ENCODE data around the gene JPH3. TPM values are rescaled to one million over a fixed set of nuclear protein-coding genes. Genes with fewer than 3 reads are reported as not detected.

The JPH3 gene
- total RNA-seq, 1 experiment from 2014 or later = 1.4 TPM

- ChIA-PET CTCF (no interaction called here), POLR2A (ENCODE audit: low non-redundant PET) (no interaction called here)
- Histone ChIP-seq H3K27me3 (replicated peaks; ENCODE audit: insufficient read depth, low read depth, low read length, poor library complexity) (no peaks in the 10 kb centered on the region), H3K4me3 (ENCODE audit: low read depth, low read length, poor library complexity, severe bottlenecking) (no peak overlapping the region), H3K9me3 (ENCODE audit: low read depth, low read length, poor library complexity, severe bottlenecking) (no peaks in the 10 kb centered on the region), H3K4me1 (ENCODE audit: insufficient read depth, low read length, poor library complexity, severe bottlenecking) (no peaks in the 10 kb centered on the region), H3K36me3 (ENCODE audit: insufficient read depth, low read length, poor library complexity, severe bottlenecking) (peaks cover 21% of the 10 kb centered on the region), H3K27ac (ENCODE audit: low read depth, low read length, poor library complexity, severe bottlenecking) (no peak overlapping the region)
- intact Hi-C loops (cut with micrococcal nuclease; ENCODE audit: unreplicated experiment) = no loop called here
- no TSS peak for BruUV-seq (replicated peaks)
- no peak for DNase-seq (ENCODE audit: low spot score)
- no peak for TF ChIP-seq CTCF (conservative IDR thresholded peaks at IDR 0.05; ENCODE audit: low read depth, low read length)
- TF ChIP-seq EZH2 (IDR thresholded peaks at IDR 0.05; ENCODE audit: borderline replicate concordance, low read depth, low read length, poor library complexity, severe bottlenecking) = no peak
These were observed 104.8 kb downstream of the JPH3 start for GRCh38 chr16:87707097-87707496.

GRCh38 chr16:87707714-87708580 is 105.6 kb downstream of the JPH3 start:
- DNase-seq (ENCODE audit: low spot score) = no peak
- CTCF ChIA-PET = no interaction called here
- Histone ChIP-seq H3K27ac (ENCODE audit: low read depth, low read length, poor library complexity, severe bottlenecking) (no peak overlapping the region), H3K36me3 (ENCODE audit: insufficient read depth, low read length, poor library complexity, severe bottlenecking) (peaks cover 15% of the 10 kb centered on the region), H3K4me3 (ENCODE audit: low read depth, low read length, poor library complexity, severe bottlenecking) (no peak overlapping the region), H3K4me1 (ENCODE audit: insufficient read depth, low read length, poor library complexity, severe bottlenecking) (no peaks in the 10 kb centered on the region), H3K9me3 (ENCODE audit: low read depth, low read length, poor library complexity, severe bottlenecking) (no peaks in the 10 kb centered on the region), H3K27me3 (replicated peaks; ENCODE audit: insufficient read depth, low read depth, low read length, poor library complexity) (no peaks in the 10 kb centered on the region)
- TF ChIP-seq CTCF (conservative IDR thresholded peaks at IDR 0.05; ENCODE audit: low read depth, low read length) (no peak), EZH2 (IDR thresholded peaks at IDR 0.05; ENCODE audit: borderline replicate concordance, low read depth, low read length, poor library complexity, severe bottlenecking) (no peak)
- BruUV-seq (replicated peaks) = no TSS peak
- POLR2A ChIA-PET (ENCODE audit: low non-redundant PET) = no interaction called here
- intact Hi-C loops (cut with micrococcal nuclease; ENCODE audit: unreplicated experiment) = no loop called here

GRCh38 chr16:87708881-87709638 is 106.8 kb downstream of the JPH3 start:
- H3K4me3 ChIP-seq (ENCODE audit: low read depth, low read length, poor library complexity, severe bottlenecking) = no peak overlapping the region
- no peak for DNase-seq (ENCODE audit: low spot score)
- no TSS peak for BruUV-seq (replicated peaks)
- ChIA-PET POLR2A (ENCODE audit: low non-redundant PET) (no interaction called here), CTCF (no interaction called here)
- peaks cover 12% of the 10 kb centered on the region for H3K36me3 ChIP-seq (ENCODE audit: insufficient read depth, low read length, poor library complexity, severe bottlenecking)
- H3K27me3 ChIP-seq (replicated peaks; ENCODE audit: insufficient read depth, low read depth, low read length, poor library complexity) = no peaks in the 10 kb centered on the region
- H3K9me3 ChIP-seq (ENCODE audit: low read depth, low read length, poor library complexity, severe bottlenecking) = no peaks in the 10 kb centered on the region
- no peak overlapping the region for H3K27ac ChIP-seq (ENCODE audit: low read depth, low read length, poor library complexity, severe bottlenecking)
- no peaks in the 10 kb centered on the region for H3K4me1 ChIP-seq (ENCODE audit: insufficient read depth, low read length, poor library complexity, severe bottlenecking)
- TF ChIP-seq CTCF (conservative IDR thresholded peaks at IDR 0.05; ENCODE audit: low read depth, low read length) (no peak), EZH2 (IDR thresholded peaks at IDR 0.05; ENCODE audit: borderline replicate concordance, low read depth, low read length, poor library complexity, severe bottlenecking) (no peak)
- intact Hi-C loops (cut with micrococcal nuclease; ENCODE audit: unreplicated experiment) = no loop called here

Data from A673 (cell line).